PC-3 (cell line): ENCODE results near the gene NFKB2. TPM values are rescaled to one million over a fixed set of nuclear protein-coding genes. Genes with fewer than 3 reads are reported as not detected.

ENCODE experiments used
- ATAC-seq: fragments of 200-7000 bp; cut with Tn5 transposase; 2 replicates; pipeline ENCODE4 v1.9.1; 2020; ENCODE audit warnings: mild to moderate bottlenecking, moderate library complexity
- BruUV-seq: library from RNA; stranded (reverse); fragments of 400-500 nt; replicated peaks from 2 replicates; lab custom pipeline; 2021; lab: Mats Ljungman, UMichigan
- CTCF ChIA-PET: fragments of 300-600 bp; sonication (Branson Sonifier 250); formaldehyde crosslinking; loops from one replicate; lab custom pipeline; 2022; ENCODE audit warnings: antibody characterized with exemption; lab: Charles Lee
- POLR2A ChIA-PET: fragments of 300-600 bp; sonication (Branson Sonifier 250); formaldehyde crosslinking; loops from one replicate; lab custom pipeline; 2022; ENCODE audit warnings: antibody characterized with exemption; ENCODE audit not compliant: unreplicated experiment; lab: Charles Lee
- DNase-seq: peaks from one replicate; pipeline ENCODE4 v3.0.0-alpha.2; 2015
- H2AFZ ChIP-seq: fragments of 300-600 bp; sonication (generic); 2 replicates; pipeline ENCODE4 v1.6.0; 2016; ENCODE audit warnings: antibody characterized with exemption, low read length
- H3F3A ChIP-seq: fragments of 300-600 bp; sonication (generic); one replicate; pipeline ENCODE4 v1.6.0; 2017; ENCODE audit warnings: antibody characterized with exemption, low read length, control low read depth, mild to moderate bottlenecking; ENCODE audit not compliant: unreplicated experiment
- H3K27ac ChIP-seq: fragments of 300-600 bp; sonication (generic); 2 replicates; pipeline ENCODE4 v1.5.1; 2016; ENCODE audit warnings: mild to moderate bottlenecking, low read length
- H3K27me3 ChIP-seq: fragments of 300-600 bp; sonication (generic); 2 replicates; pipeline ENCODE4 v1.6.1; 2016; ENCODE audit warnings: low read length, mixed read lengths
- H3K36me3 ChIP-seq: fragments of 300-600 bp; sonication (generic); 2 replicates; pipeline ENCODE4 v1.6.1; 2016; ENCODE audit warnings: low read depth, mixed run types, low read length, mixed read lengths
- H3K4me1 ChIP-seq: fragments of 300-600 bp; sonication (generic); 2 replicates; pipeline ENCODE4 v1.5.1; 2016; ENCODE audit warnings: low read length; ENCODE audit not compliant: insufficient read depth
- H3K4me2 ChIP-seq: fragments of 300-600 bp; sonication (generic); 2 replicates; pipeline ENCODE4 v1.6.0; 2016; ENCODE audit warnings: low read length
- H3K4me3 ChIP-seq: fragments of 300-600 bp; sonication (generic); 2 replicates; pipeline ENCODE4 v1.5.1; 2016; ENCODE audit warnings: mild to moderate bottlenecking, low read length, mixed read lengths
- H3K79me2 ChIP-seq: fragments of 300-600 bp; sonication (generic); 2 replicates; pipeline ENCODE4 v1.6.1; 2017; ENCODE audit warnings: low read length, mixed read lengths
- H3K9ac ChIP-seq: fragments of 300-600 bp; sonication (generic); 2 replicates; pipeline ENCODE4 v1.6.0; 2016; ENCODE audit warnings: mild to moderate bottlenecking, low read length
- H3K9me2 ChIP-seq: fragments of 300-600 bp; sonication (generic); replicated peaks from 2 replicates; pipeline ENCODE4 v1.6.1; 2016; ENCODE audit warnings: mixed run types, low read length, mixed read lengths
- H3K9me3 ChIP-seq: fragments of 300-600 bp; sonication (generic); 2 replicates; pipeline ENCODE4 v1.6.1; 2016; ENCODE audit warnings: low read length, mixed read lengths
- H4K20me1 ChIP-seq: fragments of 300-600 bp; sonication (generic); 2 replicates; pipeline ENCODE4 v1.6.1; 2016; ENCODE audit warnings: low read length, mixed read lengths
- EZH2 ChIP-seq: fragments of 300-600 bp; sonication (generic); IDR thresholded peaks from one replicate; pipeline ENCODE4 v1.6.1; 2017; ENCODE audit warnings: antibody characterized with exemption, mild to moderate bottlenecking, low read length; ENCODE audit not compliant: unreplicated experiment
- EZH2phosphoT487 ChIP-seq: fragments of 300-600 bp; sonication (generic); IDR thresholded peaks from 2 replicates; pipeline ENCODE4 v1.6.1; 2018; ENCODE audit warnings: mild to moderate bottlenecking, antibody characterized with exemption, low read length, borderline replicate concordance
- intact Hi-C: fragments of 100-400 bp; cut with micrococcal nuclease; formaldehyde crosslinking; loops from 2 replicates; pipeline ENCODE4 v1.9.0; 2023
- total RNA-seq: library from RNA; depleted of rRNA; stranded (reverse); fragments of >200 nt; gene quantifications from 2 replicates; pipeline ENCODE4 v1.2.3, GENCODE V29; 2014
- TF ChIP-seq, protein P1 (sequence below): fragments of 300-600 bp; sonication (generic); conservative IDR thresholded peaks from 2 replicates; pipeline ENCODE4 v1.5.1; 2017; ENCODE audit warnings: antibody characterized with exemption, low read depth, mild to moderate bottlenecking, low read length

The NFKB2 gene
- total RNA-seq, 1 experiment from 2014 or later: 45.0 TPM

DNA sequence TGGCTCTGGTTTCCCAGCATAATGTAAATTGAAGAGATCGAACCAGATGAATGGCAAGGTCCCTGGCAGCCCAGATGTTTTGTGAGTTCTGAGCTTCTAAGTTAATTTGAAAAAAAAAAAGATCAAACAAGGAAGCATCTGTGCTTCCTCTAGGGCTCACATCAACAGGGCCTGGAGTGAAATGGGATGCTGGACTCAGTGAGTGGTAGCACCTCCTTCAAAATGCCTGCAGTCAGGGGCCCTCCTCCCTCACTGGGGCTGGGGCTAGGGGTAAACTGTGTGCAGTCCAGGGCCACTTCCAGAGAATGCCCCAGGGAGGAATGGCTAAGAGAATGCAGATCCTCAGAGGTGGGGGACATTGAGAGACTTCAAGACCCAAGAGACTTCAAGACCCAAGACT, 42.9 kb downstream of the NFKB2 start:
- POLR2A ChIA-PET: no interaction called here
- no peak overlapping the region for H3K4me3 ChIP-seq

DNA sequence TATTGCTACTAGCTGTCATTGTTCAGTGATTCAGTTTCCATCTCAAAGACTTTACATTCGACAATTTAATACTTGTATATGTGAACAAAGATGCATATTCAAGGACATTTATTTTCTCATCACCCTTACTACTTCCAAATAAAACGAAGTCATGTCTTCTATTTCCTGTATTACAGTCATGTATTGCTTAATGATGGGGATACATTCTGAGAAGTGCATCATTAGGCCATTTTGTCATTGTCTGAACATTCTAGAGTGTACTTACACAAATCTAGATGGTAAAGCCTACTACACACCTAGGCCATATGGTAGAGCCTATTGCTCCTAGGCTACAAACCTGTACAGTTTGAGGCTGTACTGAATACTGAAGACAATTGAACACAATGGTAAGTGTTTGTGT, 49.3 kb downstream of the NFKB2 start:
- TF ChIP-seq, protein P1, sequence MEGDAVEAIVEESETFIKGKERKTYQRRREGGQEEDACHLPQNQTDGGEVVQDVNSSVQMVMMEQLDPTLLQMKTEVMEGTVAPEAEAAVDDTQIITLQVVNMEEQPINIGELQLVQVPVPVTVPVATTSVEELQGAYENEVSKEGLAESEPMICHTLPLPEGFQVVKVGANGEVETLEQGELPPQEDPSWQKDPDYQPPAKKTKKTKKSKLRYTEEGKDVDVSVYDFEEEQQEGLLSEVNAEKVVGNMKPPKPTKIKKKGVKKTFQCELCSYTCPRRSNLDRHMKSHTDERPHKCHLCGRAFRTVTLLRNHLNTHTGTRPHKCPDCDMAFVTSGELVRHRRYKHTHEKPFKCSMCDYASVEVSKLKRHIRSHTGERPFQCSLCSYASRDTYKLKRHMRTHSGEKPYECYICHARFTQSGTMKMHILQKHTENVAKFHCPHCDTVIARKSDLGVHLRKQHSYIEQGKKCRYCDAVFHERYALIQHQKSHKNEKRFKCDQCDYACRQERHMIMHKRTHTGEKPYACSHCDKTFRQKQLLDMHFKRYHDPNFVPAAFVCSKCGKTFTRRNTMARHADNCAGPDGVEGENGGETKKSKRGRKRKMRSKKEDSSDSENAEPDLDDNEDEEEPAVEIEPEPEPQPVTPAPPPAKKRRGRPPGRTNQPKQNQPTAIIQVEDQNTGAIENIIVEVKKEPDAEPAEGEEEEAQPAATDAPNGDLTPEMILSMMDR: no peak
- no peak for TF ChIP-seq EZH2
- no peak for TF ChIP-seq EZH2phosphoT487
- no TSS peak for BruUV-seq
- CTCF ChIA-PET: no interaction called here

More for the DNA sequence above, 42.9 kb downstream of the NFKB2 start:
- Histone ChIP-seq H3K27me3 (no peaks in the 10 kb centered on the region), H3K9me2 (no peaks in the 10 kb centered on the region), H3K9me3 (no peaks in the 10 kb centered on the region), H2AFZ (no peak overlapping the region), H3K36me3 (no peaks in the 10 kb centered on the region), H3K27ac (no peak overlapping the region), H3K9ac (no peak overlapping the region), H4K20me1 (no peaks in the 10 kb centered on the region), H3K4me1 (no peaks in the 10 kb centered on the region), H3K79me2 (no peaks in the 10 kb centered on the region), H3K4me2 (no peak overlapping the region), H3F3A (no peaks in the 10 kb centered on the region)
- TF ChIP-seq, protein P1: no peak
- TF ChIP-seq EZH2phosphoT487 (no peak), EZH2 (no peak)
- CTCF ChIA-PET: no interaction called here
- no peak for ATAC-seq
- DNase-seq: no peak
- intact Hi-C loops: no loop called here
- no TSS peak for BruUV-seq

More for the DNA sequence above, 49.3 kb downstream of the NFKB2 start:
- Histone ChIP-seq H3F3A (no peaks in the 10 kb centered on the region), H3K36me3 (no peaks in the 10 kb centered on the region), H3K4me3 (no peak overlapping the region), H3K9ac (no peak overlapping the region), H3K9me2 (no peaks in the 10 kb centered on the region), H3K9me3 (no peaks in the 10 kb centered on the region), H3K4me2 (no peak overlapping the region), H3K27me3 (no peaks in the 10 kb centered on the region), H2AFZ (no peak overlapping the region), H3K27ac (no peak overlapping the region), H3K4me1 (peaks cover 4% of the 10 kb centered on the region; the same call in 1 of the 2 replicates), H3K79me2 (no peaks in the 10 kb centered on the region; the same call in 1 of the 2 replicates), H4K20me1 (no peaks in the 10 kb centered on the region)
- POLR2A ChIA-PET: no interaction called here
- no peak for DNase-seq
- no peak for ATAC-seq
- intact Hi-C loops: no loop called here
